HG03457 (cell line): ENCODE results near the gene UBTD1.
"Not testable (repeated sequence)": the region's sequence is repeated elsewhere in the genome, so short reads cannot be mapped to it uniquely, and the experiment has no call there.

Source experiments
- ATAC-seq: cut with Tn5 transposase; IDR thresholded peaks from one replicate; pipeline ENCODE4 v1.9.1; 2021; ENCODE audit warnings: moderate number of reproducible peaks; ENCODE audit not compliant: unreplicated experiment

The UBTD1 gene

DNA sequence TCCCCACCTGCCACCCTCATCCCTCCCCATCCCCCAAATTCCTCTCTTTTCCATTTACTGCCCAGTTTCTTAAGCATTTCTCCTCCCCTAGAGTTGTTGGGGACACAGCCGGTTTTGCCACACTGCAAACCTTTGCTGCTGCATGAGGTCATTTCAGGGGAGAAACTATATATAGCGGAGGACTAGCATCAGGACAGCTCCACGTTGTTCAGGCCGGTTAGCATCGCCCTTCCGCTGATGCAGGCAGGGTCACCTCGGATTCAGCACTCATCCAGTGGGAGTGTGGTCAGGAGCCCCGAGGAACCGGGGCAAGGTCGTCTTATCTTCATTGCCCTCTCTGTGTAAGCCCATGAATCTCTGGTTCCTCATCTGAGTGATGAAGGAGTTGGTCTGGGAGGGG, 15.6 kb downstream of the UBTD1 start:
- no peak for ATAC-seq

DNA sequence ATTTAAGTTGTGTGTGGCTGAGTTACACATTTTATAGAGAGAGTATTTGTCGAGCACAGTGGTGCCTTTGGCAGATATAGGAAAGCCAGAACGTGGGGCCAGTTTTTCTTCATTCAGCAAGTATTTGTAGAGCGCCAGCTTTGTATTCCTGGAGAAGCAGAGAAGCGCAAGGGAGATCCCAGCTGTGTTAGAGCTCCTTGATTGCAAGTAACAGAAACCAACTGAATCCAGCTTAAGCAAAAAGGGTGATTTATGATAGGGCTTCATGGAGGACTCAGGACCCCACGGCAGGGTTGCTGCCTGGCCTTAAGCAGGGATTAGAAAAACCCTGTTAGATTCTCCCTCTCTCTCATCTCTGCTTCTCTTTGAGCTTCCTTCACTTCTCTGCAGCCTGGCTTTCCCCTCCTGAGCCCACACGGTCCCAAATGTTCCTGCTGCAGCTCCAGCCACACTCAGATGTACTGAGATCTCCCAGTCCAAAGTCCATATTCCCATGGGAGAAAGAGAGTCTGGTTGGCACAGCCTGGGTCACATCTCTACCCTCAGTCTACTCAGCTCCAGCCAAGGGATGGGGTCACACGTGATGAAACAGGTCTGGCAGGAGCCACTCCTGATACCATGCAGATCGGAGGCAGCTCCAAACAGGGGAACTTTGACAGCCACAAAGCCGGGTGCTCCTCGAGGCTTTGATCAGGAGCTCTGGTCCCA, 16.7 kb downstream of the UBTD1 start:
- ATAC-seq = no peak

DNA sequence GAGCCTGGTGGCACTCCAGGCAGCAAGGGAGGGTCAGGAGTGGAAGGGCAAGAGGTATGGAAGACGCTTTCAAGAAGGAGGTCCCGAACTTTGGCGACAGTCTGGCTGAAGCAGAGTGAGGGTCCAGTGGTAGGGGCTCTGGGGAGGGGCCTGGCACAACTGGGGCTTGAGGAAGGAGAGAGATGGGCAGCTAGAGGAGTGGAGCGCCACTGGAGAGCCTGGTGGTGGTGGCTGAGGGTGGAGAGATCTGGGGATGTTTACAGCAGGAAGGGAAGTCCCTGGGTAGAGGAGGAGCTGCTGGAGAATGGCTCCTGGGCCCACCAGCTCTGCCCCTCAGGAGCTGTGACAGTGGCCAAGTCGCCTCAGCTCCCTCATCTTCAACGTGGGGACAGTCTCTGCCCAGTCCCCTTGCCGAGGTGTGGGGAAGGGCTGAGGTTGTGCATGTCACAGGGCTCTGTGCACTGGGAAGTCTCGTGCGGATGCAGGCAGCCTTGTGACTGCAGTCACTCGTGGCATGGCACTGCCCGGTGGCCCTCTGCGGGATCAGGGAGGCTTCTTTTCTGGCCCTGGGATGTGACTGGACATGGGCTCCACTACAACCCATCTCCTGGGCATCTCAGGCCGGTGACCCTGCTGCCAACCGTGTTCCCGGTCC, 18.5 kb downstream of the UBTD1 start:
- ATAC-seq = no peak

DNA sequence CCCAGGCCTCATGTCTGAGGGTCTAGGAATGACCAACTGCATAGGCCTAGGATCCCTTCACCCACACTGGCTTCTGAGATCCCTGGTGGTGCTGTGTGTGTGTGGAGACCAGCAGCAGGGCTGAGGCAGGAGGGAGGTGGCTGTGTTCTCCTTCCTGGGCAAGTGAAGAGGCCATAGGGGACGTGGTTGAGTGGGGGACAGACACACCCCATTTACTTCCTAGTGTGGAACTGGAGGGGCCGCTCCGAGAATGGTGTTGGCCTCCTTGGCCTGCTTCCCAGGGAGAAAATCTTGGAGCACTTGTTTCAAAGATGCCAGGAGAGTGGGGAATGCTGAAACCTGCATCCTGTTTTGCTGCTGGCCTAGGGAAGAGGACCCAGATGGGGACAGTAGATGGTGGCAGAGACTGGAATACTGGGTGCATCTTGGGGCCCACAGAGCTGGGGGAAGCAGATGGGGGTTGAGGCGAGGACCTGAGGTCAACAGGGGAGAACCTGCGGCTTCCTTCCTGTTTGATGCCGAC, 19.1 kb downstream of the UBTD1 start:
- ATAC-seq = no peak

DNA sequence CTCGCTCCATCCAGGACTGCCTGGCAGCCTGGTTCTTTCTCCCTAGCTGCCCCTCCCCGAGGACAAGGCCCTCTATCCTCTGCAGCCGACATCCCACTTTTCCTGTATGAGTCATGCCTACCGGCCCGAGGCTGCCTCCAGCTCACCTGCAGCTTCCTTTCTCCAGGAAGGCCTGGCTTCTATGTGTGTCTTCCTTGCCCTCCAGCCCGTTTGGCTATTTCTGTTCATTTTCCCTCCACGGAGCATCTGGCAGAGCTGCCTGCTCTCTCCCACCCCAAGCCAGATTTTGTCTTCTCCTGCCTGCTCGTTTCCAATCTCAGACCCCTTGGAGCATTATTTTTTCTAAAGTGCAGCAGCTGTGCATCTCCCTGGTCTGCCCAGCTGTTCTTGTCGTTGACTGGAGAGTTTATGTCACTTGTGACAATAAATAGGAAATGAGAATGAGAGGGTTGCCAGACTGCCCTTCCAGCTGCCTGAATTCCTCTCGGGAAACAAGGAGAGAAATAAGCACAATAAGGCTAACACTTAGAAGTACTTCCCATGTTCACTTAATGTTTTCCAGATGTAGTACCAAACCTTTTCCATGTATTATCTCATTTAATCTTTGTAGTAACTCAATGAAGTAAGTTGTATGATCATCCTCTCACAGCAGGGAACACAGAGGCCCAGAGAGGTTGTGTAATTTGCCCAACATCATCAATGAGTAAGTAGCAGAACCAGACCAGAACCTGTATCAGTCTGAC, 19.7 kb downstream of the UBTD1 start:
- no peak for ATAC-seq

DNA sequence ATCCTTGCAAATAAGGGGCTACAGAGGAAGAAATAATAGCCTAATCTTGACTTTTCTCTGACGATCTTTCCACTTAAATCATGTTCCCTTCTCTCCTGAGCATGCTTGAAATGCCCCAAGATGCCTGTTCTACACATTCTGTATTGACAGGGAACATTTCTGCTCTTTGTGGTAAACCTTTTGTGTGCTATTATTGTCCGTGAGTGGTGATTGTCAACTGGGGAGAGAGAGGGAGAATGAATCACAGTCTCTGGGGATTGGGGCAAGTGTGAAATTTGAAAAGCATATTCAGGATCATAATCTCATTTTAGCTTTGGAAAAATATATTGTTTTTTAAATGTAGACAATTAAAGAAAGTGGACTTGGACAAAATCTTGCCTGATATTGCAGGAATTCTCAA, 20.6 kb downstream of the UBTD1 start:
- ATAC-seq = no peak

DNA sequence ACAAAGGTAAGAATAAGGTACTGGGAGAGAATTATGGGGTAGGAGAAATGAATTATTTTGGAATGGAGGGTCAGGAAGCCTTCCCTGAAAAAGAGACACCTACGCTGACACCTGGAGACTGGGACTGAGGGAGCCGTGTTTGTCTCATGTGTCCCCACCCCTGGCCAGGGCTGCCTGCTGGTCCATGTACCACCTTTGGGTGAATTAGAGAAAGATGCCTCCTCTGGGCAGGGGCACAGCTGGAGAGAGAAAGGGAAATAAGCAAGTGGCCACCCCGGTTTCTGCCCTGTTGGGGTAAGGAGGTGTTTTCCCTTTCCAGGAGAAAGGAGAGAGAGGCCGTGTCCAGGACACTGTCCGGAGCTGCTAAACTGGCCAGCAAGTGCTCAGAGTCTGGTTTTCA, 21.8 kb downstream of the UBTD1 start:
- no peak for ATAC-seq

DNA sequence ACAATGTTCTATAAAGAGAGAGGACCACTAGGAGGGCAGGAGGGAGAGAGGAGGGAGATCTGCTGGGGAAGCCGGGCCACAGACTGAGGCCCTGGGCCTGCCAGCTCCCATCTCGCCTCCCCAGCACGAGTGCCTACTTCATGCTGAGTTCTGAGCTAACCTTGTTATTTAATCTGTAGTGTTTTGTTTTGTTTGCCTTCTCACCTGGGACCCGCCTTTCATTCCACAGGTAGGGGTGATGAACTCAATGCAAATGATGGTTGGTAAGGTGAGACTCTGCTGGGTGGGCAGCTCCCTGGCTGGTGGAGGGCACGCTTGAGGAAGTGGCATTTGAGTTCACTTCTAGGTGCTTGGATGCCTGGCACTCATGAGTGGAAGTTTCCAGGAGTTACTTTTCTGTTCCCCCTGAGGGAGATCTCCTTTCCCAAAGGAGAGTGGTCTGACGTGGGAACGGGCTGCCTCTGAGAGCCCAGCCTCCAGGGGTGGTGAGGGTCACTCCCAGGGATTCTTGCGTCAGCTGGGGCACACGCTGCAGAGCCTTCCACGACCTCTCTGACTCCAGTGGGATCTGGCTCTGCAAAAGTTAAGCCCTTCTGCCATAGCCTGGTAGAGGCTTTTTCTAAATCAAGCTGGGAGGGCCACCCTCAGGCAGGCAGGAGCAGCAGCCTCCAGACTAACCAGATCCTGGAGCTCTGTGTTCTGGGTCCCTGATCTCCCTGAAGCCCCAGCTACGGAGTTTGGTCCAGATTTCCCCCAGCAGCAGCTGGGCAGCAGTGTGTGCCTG, 22.4 kb downstream of the UBTD1 start:
- ATAC-seq = no peak

DNA sequence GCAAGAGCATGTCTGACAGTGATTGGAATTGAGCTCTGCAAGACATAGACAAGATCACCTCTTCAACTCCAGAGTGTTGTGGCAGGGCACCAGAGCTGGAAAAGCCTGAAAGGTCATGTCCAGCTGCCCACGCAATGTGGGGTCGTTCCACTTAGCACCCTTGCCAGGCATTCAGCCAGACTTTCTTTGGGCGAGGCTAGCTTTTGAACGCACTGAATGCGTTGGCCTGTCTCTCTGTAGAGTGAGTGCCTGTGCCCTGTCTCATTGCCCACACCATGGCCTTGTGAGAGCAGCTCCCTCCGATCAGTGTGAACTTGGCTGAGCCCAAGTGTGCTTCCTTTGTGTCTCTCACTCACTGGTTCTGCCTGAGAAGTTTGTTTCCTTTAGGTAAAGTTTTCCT, 23.3 kb downstream of the UBTD1 start:
- no peak for ATAC-seq

DNA sequence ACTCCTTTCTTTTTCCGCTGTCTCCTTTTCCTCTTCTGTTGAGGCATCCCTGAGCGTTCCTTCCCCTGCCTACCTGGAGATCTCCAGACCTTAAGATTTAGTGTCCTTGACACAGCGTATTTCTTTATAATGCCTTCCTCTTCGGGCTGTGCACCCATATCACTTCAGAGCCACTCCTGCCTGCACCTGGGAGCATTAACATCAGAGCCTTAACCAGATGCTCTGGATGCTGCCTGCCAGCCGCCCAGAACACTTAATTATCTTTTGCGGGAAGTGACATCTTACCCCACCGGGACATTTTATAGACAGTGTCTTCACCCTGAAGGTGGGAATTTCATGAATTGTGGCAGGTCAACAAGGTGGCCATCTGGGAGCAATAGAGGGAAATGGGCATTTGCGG, 24.2 kb downstream of the UBTD1 start:
- ATAC-seq = no peak

DNA sequence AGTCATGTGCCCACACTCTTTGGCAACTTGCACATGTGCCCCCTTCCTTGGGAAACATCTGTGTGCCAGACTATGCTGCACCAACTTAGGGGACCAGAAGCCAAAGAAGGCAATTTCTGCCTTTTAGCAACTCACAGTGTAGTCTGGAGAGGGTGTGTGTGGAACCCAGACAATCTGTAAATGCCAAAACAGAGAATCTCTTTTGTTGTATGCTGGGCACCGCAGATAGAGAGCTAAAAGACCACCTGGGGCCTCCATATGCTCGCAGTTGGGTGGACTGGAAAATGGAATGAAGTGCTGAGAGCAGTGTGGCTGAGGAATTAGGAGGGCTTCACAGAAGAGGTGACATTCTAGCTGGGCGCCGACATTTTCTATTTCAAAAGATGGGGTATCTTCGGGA, 26.4 kb downstream of the UBTD1 start:
- ATAC-seq = no peak

DNA sequence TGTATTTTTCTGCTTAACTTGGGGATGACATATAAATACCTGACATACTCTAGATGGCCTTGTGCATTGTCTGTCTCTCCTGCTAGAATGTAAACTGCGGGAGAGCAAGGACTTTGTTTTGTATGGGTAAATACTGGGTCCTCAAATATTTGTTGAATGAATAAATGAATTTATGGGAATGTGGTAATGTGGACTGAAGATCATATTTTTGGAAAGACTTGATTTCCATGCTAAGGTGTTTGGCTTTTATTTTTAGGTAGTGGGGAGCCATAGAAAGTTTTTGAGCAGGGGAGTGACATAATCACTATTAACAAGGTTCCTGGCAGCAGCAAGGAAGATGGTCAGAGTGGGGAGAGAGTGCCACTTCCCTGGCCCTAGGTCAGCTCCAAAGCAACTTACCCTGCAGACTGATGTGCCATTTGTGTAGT, 27.0 kb downstream of the UBTD1 start:
- no peak for ATAC-seq

DNA sequence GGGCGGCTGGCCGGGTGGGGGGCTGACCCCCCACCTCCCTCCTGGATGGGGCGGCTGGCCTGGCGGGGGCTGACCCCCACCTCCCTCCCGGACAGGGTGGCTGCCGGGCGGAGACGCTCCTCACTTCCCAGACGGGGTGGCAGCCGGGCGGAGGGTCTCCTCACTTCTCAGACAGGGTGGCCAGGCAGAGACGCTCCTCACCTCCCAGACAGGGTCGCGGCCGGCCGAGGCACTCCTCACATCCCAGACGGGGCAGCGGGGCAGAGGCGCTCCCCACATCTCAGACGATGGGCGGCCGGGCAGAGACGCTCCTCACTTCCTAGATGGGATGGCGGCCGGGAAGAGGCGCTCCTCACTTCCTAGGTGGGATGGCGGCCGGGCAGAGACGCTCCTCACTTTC, 30.2 kb downstream of the UBTD1 start:
- ATAC-seq = not testable (repeated sequence)

DNA sequence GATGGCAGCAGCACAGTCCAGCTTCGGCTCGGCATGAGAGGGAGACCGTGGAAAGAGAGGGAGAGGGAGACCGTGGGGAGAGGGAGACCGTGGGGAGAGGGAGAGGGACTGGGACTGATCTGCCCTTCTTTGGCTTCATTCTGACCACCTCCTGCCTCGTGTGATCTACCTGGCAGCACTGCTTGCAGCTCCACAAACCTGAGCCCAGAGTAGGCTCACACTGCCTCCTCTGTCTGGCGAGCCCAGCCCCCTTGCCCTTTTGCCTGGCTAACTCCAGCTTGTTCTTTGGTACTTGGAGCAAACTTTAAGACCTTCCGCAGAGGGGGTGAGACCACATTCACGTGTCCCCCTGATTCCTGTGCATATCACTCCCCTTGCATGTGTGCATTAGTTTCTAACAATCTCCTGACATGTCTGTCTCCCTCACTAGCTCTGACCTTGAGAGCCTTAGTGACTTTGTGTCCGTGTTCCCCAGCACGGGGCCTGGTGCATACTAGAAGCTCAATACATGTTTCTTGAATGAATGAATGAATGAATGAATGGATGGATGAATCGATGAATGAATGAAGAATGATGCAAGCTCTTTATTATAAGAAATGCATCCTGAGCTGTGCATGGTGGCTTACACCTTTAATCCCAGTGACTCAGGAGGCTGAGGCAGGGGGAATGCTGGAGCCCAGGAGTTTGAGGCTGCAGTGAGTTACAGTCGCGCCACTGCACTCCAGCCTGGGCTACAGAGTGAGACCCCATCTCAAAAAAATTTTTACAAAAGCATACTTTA, 31.2 kb downstream of the UBTD1 start:
- no peak for ATAC-seq

DNA sequence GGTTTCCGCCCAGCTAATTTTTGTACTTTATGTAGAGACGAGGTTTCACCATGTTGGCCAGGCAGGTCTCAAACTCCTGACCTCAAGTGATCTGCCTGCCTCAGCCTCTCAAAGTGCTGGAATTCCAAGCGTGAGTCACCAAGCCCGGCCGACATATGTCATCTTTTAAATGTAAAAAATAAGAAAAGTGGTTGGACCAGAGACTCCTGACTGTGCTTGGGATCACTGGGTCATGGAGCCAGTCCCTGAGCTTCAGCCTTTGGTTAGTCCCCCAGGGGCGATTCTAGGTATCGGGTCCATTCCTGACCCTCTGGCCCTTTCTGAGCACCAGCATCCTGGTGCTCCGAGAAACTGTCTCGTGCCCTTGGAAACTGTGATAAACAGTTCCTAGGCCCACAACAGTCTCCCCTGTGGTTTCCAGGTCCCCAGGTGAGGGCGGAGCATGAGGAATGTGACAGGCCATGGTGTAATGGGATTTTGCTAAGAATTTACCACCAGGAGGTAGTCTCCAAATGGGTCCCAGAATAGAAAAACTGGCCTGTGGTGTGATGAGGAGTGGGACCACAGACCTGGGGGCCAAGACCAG, 32.8 kb downstream of the UBTD1 start:
- ATAC-seq = no peak

DNA sequence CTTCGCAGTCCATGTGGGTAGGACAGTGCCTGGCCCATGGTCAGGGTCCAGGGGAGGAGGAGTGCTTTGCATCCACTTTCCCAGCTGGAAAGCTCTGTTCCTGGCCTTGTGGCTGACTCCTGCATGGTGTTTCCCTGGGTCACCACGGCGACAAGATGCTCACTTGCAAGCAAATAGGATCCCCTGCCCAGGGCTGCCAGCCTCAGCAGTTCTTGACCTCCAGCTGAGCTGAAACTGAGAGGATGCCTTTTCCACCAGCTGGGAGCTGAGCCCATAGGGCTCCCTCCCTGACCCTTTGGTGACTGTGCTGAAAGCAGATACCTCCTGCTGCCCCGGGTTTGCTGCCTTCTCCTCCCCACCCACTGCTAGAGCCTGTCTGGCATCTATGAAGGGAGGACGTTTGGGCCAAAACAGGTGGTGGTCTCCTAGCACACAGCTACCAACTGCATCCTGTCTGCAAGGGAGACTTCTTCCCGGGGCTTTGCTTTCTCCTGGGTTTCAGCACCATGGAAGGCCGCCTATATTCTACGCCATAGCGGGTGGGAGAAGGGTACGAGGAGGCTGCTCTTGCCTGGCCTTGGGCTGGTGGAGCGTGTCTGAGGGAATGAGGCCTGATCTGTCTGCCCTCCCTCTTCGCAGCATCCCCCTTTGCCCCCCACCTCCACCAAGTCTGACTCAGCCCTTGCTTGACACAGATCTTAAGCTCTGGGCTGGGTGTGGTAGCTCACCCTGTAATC, 34.4 kb downstream of the UBTD1 start:
- no peak for ATAC-seq

DNA sequence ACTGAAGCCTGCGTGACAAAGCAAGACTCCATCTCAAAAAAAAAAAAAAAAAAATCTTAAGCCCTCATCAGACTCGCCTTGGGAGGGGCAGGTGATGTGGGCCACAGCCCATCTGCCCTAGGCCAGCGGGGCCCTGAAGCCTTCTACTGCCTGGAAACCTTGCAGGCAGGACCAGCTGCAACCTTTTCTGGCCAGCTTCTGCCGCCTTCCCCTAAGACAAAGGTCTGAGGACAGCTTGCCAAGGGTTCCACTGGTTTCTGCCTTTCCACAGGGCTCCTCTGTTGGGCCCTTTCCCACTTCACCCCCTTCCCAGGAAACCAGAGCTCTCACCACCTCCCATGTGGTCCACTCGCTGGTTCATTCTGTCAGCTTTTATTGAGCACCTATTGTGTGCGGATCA, 35.2 kb downstream of the UBTD1 start:
- ATAC-seq = no peak

DNA sequence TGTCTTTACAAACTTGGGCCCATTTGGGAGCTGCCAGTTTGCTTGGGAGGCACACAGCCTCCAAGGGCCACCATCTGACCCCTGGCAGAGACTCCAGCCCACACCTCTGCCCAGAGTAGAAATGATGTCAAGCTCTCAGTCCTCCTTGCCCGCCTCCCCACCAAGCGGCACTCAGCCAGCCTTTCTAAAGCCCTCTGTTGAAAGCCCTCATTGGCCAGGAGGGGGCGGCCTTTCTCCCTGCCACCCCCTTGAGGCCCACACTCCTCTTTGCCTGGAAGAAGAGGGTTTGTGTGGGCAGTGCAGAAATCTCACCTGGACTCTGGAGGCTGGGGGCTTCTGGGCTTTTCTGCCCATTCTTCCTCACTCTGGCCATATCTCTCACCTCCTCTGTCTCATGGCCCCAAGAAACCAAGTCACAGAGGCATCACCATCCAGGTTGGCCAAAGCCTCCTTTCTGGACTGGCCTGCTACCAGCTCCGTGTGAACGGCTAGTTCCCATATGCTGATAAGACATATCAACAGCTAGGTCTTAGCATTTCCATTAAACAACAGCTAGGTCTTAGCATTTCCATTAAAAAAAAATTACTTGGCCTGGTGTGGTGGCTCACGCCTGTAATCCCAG, 36.1 kb downstream of the UBTD1 start:
- ATAC-seq = no peak
